Measurements from ENCODE around the gene ADGRG7.

The ADGRG7 gene

DNA sequence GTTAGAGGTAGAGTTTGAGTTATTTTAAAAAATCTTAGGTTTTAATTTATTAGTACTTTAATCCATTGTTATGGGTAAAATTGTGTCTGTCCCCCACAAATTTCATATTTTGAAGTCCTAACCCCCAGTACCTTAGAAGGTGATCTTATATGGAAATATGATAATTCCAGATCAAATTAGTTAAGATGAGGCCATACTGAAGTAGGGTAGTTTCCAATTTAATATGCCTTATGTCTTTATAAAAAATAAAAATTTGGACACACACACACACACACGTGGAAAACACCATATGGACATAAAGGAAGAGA is 18.6 kb upstream of the ADGRG7 start:
- DNase-seq (ENCODE audit: low spot score): no peak
- H3K27ac ChIP-seq: no peak overlapping the region
- ChIA-PET POLR2A (ENCODE audit: low non-redundant PET) (no interaction called here), CTCF (interaction anchor here (0.6 to 4.3 kb wide), 5 partner anchors 10 to 169 kb away, joined by 3 to 46 read pairs (median 4); no protein-coding TSS in a partner anchor)
- TF ChIP-seq, protein P1, sequence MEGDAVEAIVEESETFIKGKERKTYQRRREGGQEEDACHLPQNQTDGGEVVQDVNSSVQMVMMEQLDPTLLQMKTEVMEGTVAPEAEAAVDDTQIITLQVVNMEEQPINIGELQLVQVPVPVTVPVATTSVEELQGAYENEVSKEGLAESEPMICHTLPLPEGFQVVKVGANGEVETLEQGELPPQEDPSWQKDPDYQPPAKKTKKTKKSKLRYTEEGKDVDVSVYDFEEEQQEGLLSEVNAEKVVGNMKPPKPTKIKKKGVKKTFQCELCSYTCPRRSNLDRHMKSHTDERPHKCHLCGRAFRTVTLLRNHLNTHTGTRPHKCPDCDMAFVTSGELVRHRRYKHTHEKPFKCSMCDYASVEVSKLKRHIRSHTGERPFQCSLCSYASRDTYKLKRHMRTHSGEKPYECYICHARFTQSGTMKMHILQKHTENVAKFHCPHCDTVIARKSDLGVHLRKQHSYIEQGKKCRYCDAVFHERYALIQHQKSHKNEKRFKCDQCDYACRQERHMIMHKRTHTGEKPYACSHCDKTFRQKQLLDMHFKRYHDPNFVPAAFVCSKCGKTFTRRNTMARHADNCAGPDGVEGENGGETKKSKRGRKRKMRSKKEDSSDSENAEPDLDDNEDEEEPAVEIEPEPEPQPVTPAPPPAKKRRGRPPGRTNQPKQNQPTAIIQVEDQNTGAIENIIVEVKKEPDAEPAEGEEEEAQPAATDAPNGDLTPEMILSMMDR (conservative IDR thresholded peaks at IDR 0.05; ENCODE audit: low read depth): peak; percentile 53; the same call in 1 of the 2 replicates

GRCh38 chr3:100591411-100591810 is 18.0 kb upstream of the ADGRG7 start:
- TF ChIP-seq, protein P1 (conservative IDR thresholded peaks at IDR 0.05; ENCODE audit: low read depth): no peak
- CTCF ChIA-PET: interaction anchor here (0.5 to 4.3 kb wide), 5 partner anchors 121 to 1291 kb away, joined by 3 to 46 read pairs (median 3); no protein-coding TSS in a partner anchor
- no peak for DNase-seq (ENCODE audit: low spot score)
- POLR2A ChIA-PET (ENCODE audit: low non-redundant PET): no interaction called here
- no peak overlapping the region for H3K27ac ChIP-seq

GRCh38 chr3:100600181-100601042 is 9.0 kb upstream of the ADGRG7 start:
- peak; percentile 68 for DNase-seq (ENCODE audit: low spot score)

DNA sequence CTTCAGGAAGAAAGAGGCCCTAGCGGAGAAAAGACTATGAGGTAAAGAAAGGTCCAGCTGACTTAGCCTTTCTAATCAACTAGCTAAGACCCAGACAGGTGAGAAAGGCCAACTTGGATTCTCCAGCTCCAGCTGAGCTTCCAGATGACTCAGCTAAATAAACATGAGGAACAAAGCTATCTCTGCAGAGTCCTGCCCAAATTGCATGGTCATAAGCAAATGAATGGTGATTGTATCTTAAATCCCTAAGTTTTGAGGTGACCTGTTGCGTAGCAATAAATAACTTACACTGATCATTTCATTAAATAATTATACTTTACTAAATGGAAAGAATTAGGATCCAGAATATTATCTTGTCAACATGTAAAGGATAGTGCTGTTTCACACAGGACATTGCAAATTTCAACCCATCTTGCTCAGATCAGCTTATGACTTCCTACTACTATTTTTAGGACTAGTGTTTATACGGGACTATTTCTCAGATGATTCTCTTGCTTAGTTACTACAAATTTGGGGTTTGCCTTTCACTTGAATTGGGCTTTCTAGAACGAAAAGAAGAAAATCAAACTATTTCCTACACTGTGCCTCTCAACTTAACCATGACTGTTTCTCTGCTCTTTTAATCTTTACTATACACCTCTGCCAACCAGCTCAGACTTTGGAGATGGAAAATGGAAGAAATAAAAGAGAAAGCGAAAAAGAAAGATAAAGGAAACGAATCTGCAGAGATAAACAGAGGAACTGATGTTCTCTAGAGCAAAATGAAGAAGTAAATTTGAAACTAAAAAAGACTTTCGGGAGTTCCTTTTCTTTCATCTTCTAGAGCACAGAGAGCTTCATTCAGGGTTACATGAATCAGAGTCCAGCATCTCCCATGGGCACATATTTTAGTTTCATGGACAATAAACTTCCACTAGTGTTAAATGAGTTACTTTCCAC is 6.6 kb upstream of the ADGRG7 start:
- DNase-seq (ENCODE audit: low spot score): peak; percentile 53
- ChIA-PET POLR2A (ENCODE audit: low non-redundant PET) (interaction anchor here (0.6 kb wide), 1 partner anchor 110 kb away, joined by 4 read pairs; no protein-coding TSS in a partner anchor), CTCF (interaction anchor here (0.6 to 1.3 kb wide), 5 partner anchors 23 to 943 kb away, joined by 3 to 5 read pairs (median 4); partner anchors contain the start of gene TFG)
- no peak overlapping the region for H3K27ac ChIP-seq
- TF ChIP-seq, protein P1 (conservative IDR thresholded peaks at IDR 0.05; ENCODE audit: low read depth): no peak

More at GRCh38 chr3:100600181-100601042, 9.0 kb upstream of the ADGRG7 start:
- peak overlapping the region; percentile 90 for H3K27ac ChIP-seq
- ChIA-PET POLR2A (ENCODE audit: low non-redundant PET) (no interaction called here), CTCF (interaction anchor here (0.6 to 1.2 kb wide), 4 partner anchors 101 to 1508 kb away, joined by 3 to 12 read pairs (median 3); no protein-coding TSS in a partner anchor)
- TF ChIP-seq, protein P1 (conservative IDR thresholded peaks at IDR 0.05; ENCODE audit: low read depth): no peak

- CTCF ChIA-PET: interaction anchor here (0.6 to 1.3 kb wide), 5 partner anchors 10 to 942 kb away, joined by 3 to 5 read pairs (median 4); partner anchors contain the start of gene TFG
- DNase-seq (ENCODE audit: low spot score): peak; percentile 42
- POLR2A ChIA-PET (ENCODE audit: low non-redundant PET): interaction anchor here (0.6 kb wide), 1 partner anchor 110 kb away, joined by 4 read pairs; no protein-coding TSS in a partner anchor
- TF ChIP-seq, protein P1 (conservative IDR thresholded peaks at IDR 0.05; ENCODE audit: low read depth): peak; percentile 39
- no peak overlapping the region for H3K27ac ChIP-seq
These were observed 5.9 kb upstream of the ADGRG7 start for GRCh38 chr3:100603469-100603868.

GRCh38 chr3:100605358-100605757 is 4.0 kb upstream of the ADGRG7 start:
- DNase-seq (ENCODE audit: low spot score): no peak
- H3K27ac ChIP-seq: no peak overlapping the region
- CTCF ChIA-PET: no interaction called here
- TF ChIP-seq, protein P1 (conservative IDR thresholded peaks at IDR 0.05; ENCODE audit: low read depth): no peak
- POLR2A ChIA-PET (ENCODE audit: low non-redundant PET): no interaction called here

All from RWPE1 (cell line).